Measurements from ENCODE around the gene CTNNA3.

Gene CTNNA3

DNA sequence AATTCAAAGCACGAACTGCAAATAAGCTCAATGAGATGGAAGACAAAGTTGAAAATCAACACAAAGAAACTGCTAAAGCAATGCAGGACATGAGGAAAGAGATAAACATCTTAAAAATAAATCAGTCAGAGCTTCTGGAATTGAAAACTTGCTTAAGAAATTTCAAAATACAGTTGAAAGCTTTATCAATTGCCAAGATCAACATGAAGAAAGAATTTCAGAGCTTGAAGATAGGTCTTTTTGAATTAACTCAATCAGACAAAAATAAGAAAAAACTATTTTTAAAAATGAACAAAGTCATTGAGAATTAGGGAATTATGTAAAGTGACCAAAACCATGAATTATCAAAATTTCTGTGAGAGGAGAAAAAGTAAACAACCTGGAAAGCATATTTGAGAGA is 218.1 kb downstream of the CTNNA3 start:
- H3K9me3 ChIP-seq (ENCODE audit: control insufficient read depth in 1 of 2, low read length in 2 of 2), result peaks cover 0 to 13% of the 10 kb centered on the region in 2 donors
- peaks cover 7 to 9% of the 10 kb centered on the region in 2 donors for H3K4me1 ChIP-seq (ENCODE audit: control insufficient read depth in 1 of 2, insufficient read depth in 2 of 2, low read length in 2 of 2)
- no peak overlapping the region for H3K9ac ChIP-seq (ENCODE audit: low read depth in 1 of 2, low read length in 2 of 2)
- no peaks in the 10 kb centered on the region for H3K36me3 ChIP-seq (ENCODE audit: control insufficient read depth in 1 of 2, insufficient read depth in 2 of 2, low read length in 2 of 2)
- H3K4me3 ChIP-seq (ENCODE audit: low read depth in 1 of 2, low read length in 2 of 2), result no peak overlapping the region
- H3K27me3 ChIP-seq (ENCODE audit: control insufficient read depth in 1 of 2, insufficient read depth in 2 of 2, low read length in 2 of 2), result no peaks in the 10 kb centered on the region
- H3K27ac ChIP-seq (ENCODE audit: low read depth, low read length), result no peak overlapping the region

DNA sequence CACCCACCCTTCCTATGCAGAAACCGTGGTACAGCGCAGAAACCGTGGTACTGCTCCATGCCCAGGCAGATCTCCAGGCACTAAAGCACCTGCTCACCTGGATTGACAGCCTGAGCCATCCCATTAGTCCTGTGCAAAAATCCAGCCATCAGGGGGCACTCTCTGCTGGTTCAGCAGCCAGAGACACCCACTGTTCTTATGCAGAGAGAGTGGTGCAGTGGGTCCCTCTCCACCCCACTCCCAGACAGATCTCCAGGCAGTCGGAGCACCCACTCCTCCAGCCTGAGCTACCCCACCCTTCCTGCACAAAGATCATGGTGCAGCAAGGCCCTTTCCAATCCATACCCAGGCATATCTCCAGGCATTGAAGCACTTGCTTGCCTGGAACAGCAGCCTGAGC is 219.8 kb downstream of the CTNNA3 start:
- Histone ChIP-seq H3K27ac (ENCODE audit: low read depth, low read length) (no peak overlapping the region), H3K4me1 (ENCODE audit: control insufficient read depth in 1 of 2, insufficient read depth in 2 of 2, low read length in 2 of 2) (peaks cover 7 to 9% of the 10 kb centered on the region in 2 donors), H3K9ac (ENCODE audit: low read depth in 1 of 2, low read length in 2 of 2) (no peak overlapping the region), H3K9me3 (ENCODE audit: control insufficient read depth in 1 of 2, low read length in 2 of 2) (peaks cover 0 to 13% of the 10 kb centered on the region in 2 donors), H3K36me3 (ENCODE audit: control insufficient read depth in 1 of 2, insufficient read depth in 2 of 2, low read length in 2 of 2) (no peaks in the 10 kb centered on the region), H3K4me3 (ENCODE audit: low read depth in 1 of 2, low read length in 2 of 2) (peak overlapping the region; percentile 0 to 21), H3K27me3 (ENCODE audit: control insufficient read depth in 1 of 2, insufficient read depth in 2 of 2, low read length in 2 of 2) (no peaks in the 10 kb centered on the region)

GRCh38 chr10:67473850-67474633 is 222.0 kb downstream of the CTNNA3 start:
- Histone ChIP-seq H3K4me1 (ENCODE audit: control insufficient read depth in 1 of 2, insufficient read depth in 2 of 2, low read length in 2 of 2) (peaks cover 7 to 9% of the 10 kb centered on the region in 2 donors), H3K27ac (ENCODE audit: low read depth, low read length) (no peak overlapping the region), H3K36me3 (ENCODE audit: control insufficient read depth in 1 of 2, insufficient read depth in 2 of 2, low read length in 2 of 2) (no peaks in the 10 kb centered on the region)

DNA sequence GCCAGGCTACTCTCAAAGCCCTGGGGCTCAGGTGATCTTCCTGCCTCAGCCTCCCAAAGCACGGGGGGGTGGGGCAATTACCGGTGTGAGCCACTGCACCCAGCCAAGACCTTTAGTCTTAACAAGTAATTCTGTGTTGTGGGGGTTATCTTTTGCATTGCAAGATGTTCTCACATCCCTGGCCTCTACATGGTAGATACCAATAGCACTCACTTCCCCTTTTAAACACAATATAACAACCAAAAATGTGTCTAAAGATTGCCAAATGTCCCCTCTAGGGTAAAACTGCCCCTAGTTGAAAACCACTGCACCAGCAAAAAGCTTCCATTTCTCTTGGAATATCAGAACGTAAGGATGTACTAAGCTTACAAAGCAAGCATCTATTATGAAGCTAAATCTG is 225.0 kb downstream of the CTNNA3 start:
- no peaks in the 10 kb centered on the region for H3K9me3 ChIP-seq (ENCODE audit: control insufficient read depth in 1 of 2, low read length in 2 of 2)
- no peaks in the 10 kb centered on the region for H3K36me3 ChIP-seq (ENCODE audit: control insufficient read depth in 1 of 2, insufficient read depth in 2 of 2, low read length in 2 of 2)
- no peak overlapping the region for H3K4me3 ChIP-seq (ENCODE audit: low read depth in 1 of 2, low read length in 2 of 2)
- no peak overlapping the region for H3K27ac ChIP-seq (ENCODE audit: low read depth, low read length)
- no peaks in the 10 kb centered on the region for H3K27me3 ChIP-seq (ENCODE audit: control insufficient read depth in 1 of 2, insufficient read depth in 2 of 2, low read length in 2 of 2)
- H3K4me1 ChIP-seq (ENCODE audit: control insufficient read depth in 1 of 2, insufficient read depth in 2 of 2, low read length in 2 of 2), result no peaks in the 10 kb centered on the region
- H3K9ac ChIP-seq (ENCODE audit: low read depth in 1 of 2, low read length in 2 of 2), result no peak overlapping the region

More at GRCh38 chr10:67473850-67474633, 222.0 kb downstream of the CTNNA3 start:
- H3K4me3 ChIP-seq (ENCODE audit: low read depth in 1 of 2, low read length in 2 of 2), result no peak overlapping the region
- peaks cover 0 to 6% of the 10 kb centered on the region in 2 donors for H3K9me3 ChIP-seq (ENCODE audit: control insufficient read depth in 1 of 2, low read length in 2 of 2)
- H3K27me3 ChIP-seq (ENCODE audit: control insufficient read depth in 1 of 2, insufficient read depth in 2 of 2, low read length in 2 of 2), result no peaks in the 10 kb centered on the region
- H3K9ac ChIP-seq (ENCODE audit: low read depth in 1 of 2, low read length in 2 of 2), result no peak overlapping the region

DNA sequence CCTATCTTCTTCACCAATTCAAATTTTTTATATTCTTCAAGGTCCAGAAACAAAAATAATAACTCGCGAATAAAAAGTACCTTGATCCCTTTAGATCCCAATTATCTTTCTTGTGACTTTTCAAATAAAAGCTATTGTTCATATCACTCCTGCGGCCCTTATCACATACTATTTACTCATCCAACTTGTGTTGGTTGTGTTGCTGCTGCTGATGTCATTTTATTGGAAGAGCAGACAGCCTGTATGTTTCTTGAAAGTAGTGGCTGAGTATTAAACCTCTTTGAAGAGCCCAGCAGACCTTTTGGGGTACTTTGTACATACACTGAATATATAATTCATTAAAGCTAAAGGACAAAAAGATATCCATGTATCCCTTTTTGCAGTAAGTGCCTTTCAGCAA is 231.7 kb downstream of the CTNNA3 start:
- Histone ChIP-seq H3K4me1 (ENCODE audit: control insufficient read depth in 1 of 2, insufficient read depth in 2 of 2, low read length in 2 of 2) (no peaks in the 10 kb centered on the region), H3K4me3 (ENCODE audit: low read depth in 1 of 2, low read length in 2 of 2) (no peak overlapping the region), H3K27me3 (ENCODE audit: control insufficient read depth in 1 of 2, insufficient read depth in 2 of 2, low read length in 2 of 2) (no peaks in the 10 kb centered on the region), H3K9ac (ENCODE audit: low read depth in 1 of 2, low read length in 2 of 2) (no peak overlapping the region), H3K27ac (ENCODE audit: low read depth, low read length) (no peak overlapping the region), H3K9me3 (ENCODE audit: control insufficient read depth in 1 of 2, low read length in 2 of 2) (no peaks in the 10 kb centered on the region), H3K36me3 (ENCODE audit: control insufficient read depth in 1 of 2, insufficient read depth in 2 of 2, low read length in 2 of 2) (no peaks in the 10 kb centered on the region)

GRCh38 chr10:67452892-67453291 is 243.1 kb downstream of the CTNNA3 start:
- H3K9ac ChIP-seq (ENCODE audit: low read depth in 1 of 2, low read length in 2 of 2), result no peak overlapping the region
- no peaks in the 10 kb centered on the region for H3K36me3 ChIP-seq (ENCODE audit: control insufficient read depth in 1 of 2, insufficient read depth in 2 of 2, low read length in 2 of 2)
- no peaks in the 10 kb centered on the region for H3K27me3 ChIP-seq (ENCODE audit: control insufficient read depth in 1 of 2, insufficient read depth in 2 of 2, low read length in 2 of 2)
- H3K27ac ChIP-seq (ENCODE audit: low read depth, low read length), result no peak overlapping the region
- H3K4me1 ChIP-seq (ENCODE audit: control insufficient read depth in 1 of 2, insufficient read depth in 2 of 2, low read length in 2 of 2), result no peaks in the 10 kb centered on the region
- no peak overlapping the region for H3K4me3 ChIP-seq (ENCODE audit: low read depth in 1 of 2, low read length in 2 of 2)
- H3K9me3 ChIP-seq (ENCODE audit: control insufficient read depth in 1 of 2, low read length in 2 of 2), result no peaks in the 10 kb centered on the region

- H3K36me3 ChIP-seq (ENCODE audit: control insufficient read depth in 1 of 2, insufficient read depth in 2 of 2, low read length in 2 of 2), result no peaks in the 10 kb centered on the region
- H3K9me3 ChIP-seq (ENCODE audit: control insufficient read depth in 1 of 2, low read length in 2 of 2), result peaks cover 0 to 4% of the 10 kb centered on the region in 2 donors
- no peaks in the 10 kb centered on the region for H3K27me3 ChIP-seq (ENCODE audit: control insufficient read depth in 1 of 2, insufficient read depth in 2 of 2, low read length in 2 of 2)
- H3K27ac ChIP-seq (ENCODE audit: low read depth, low read length), result no peak overlapping the region
- no peak overlapping the region for H3K9ac ChIP-seq (ENCODE audit: low read depth in 1 of 2, low read length in 2 of 2)
- no peaks in the 10 kb centered on the region for H3K4me1 ChIP-seq (ENCODE audit: control insufficient read depth in 1 of 2, insufficient read depth in 2 of 2, low read length in 2 of 2)
- peak overlapping the region in 1 of 2 donors; percentile 34 for H3K4me3 ChIP-seq (ENCODE audit: low read depth in 1 of 2, low read length in 2 of 2)
These were observed 257.2 kb downstream of the CTNNA3 start for GRCh38 chr10:67438605-67439304.

GRCh38 chr10:67433276-67433675 is 262.7 kb downstream of the CTNNA3 start:
- Histone ChIP-seq H3K4me3 (ENCODE audit: low read depth in 1 of 2, low read length in 2 of 2) (no peak overlapping the region), H3K27ac (ENCODE audit: low read depth, low read length) (no peak overlapping the region), H3K4me1 (ENCODE audit: control insufficient read depth in 1 of 2, insufficient read depth in 2 of 2, low read length in 2 of 2) (no peaks in the 10 kb centered on the region), H3K9ac (ENCODE audit: low read depth in 1 of 2, low read length in 2 of 2) (no peak overlapping the region), H3K36me3 (ENCODE audit: control insufficient read depth in 1 of 2, insufficient read depth in 2 of 2, low read length in 2 of 2) (no peaks in the 10 kb centered on the region), H3K9me3 (ENCODE audit: control insufficient read depth in 1 of 2, low read length in 2 of 2) (no peaks in the 10 kb centered on the region), H3K27me3 (ENCODE audit: control insufficient read depth in 1 of 2, insufficient read depth in 2 of 2, low read length in 2 of 2) (no peaks in the 10 kb centered on the region)

DNA sequence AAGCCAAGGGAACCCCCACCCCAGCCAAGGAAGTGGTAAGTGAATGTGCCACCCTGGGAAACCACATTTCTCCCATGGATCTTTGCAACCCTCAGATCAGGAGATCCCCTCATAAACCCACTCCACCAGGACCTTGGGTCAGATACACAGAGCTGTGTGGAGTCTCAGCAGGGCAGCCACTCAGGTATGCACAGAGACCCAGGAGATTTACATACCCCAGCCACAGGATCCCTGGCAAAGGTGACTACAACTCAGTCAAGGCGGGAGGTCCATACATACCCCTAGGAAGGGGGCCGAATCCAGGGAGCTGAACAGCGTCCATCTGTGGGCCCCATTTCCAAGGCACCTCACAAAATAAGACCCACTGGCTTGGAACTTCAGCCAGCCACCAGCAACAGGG is 293.4 kb downstream of the CTNNA3 start:
- Histone ChIP-seq H3K4me1 (ENCODE audit: control insufficient read depth in 1 of 2, insufficient read depth in 2 of 2, low read length in 2 of 2) (no peaks in the 10 kb centered on the region), H3K36me3 (ENCODE audit: control insufficient read depth in 1 of 2, insufficient read depth in 2 of 2, low read length in 2 of 2) (no peaks in the 10 kb centered on the region), H3K9ac (ENCODE audit: low read depth in 1 of 2, low read length in 2 of 2) (no peak overlapping the region), H3K27ac (ENCODE audit: low read depth, low read length) (no peak overlapping the region), H3K27me3 (ENCODE audit: control insufficient read depth in 1 of 2, insufficient read depth in 2 of 2, low read length in 2 of 2) (no peaks in the 10 kb centered on the region), H3K9me3 (ENCODE audit: control insufficient read depth in 1 of 2, low read length in 2 of 2) (no peaks in the 10 kb centered on the region), H3K4me3 (ENCODE audit: low read depth in 1 of 2, low read length in 2 of 2) (no peak overlapping the region)

- Histone ChIP-seq H3K36me3 (ENCODE audit: control insufficient read depth in 1 of 2, insufficient read depth in 2 of 2, low read length in 2 of 2) (no peaks in the 10 kb centered on the region), H3K27me3 (ENCODE audit: control insufficient read depth in 1 of 2, insufficient read depth in 2 of 2, low read length in 2 of 2) (no peaks in the 10 kb centered on the region), H3K4me3 (ENCODE audit: low read depth in 1 of 2, low read length in 2 of 2) (no peak overlapping the region), H3K9ac (ENCODE audit: low read depth in 1 of 2, low read length in 2 of 2) (no peak overlapping the region), H3K27ac (ENCODE audit: low read depth, low read length) (no peak overlapping the region), H3K9me3 (ENCODE audit: control insufficient read depth in 1 of 2, low read length in 2 of 2) (no peaks in the 10 kb centered on the region), H3K4me1 (ENCODE audit: control insufficient read depth in 1 of 2, insufficient read depth in 2 of 2, low read length in 2 of 2) (no peaks in the 10 kb centered on the region)
These were observed 294.3 kb downstream of the CTNNA3 start for GRCh38 chr10:67401711-67402110.

Data from duodenal mucosa (tissue), 2 donors.